Fibroblast of lung (primary cell): ENCODE results near the gene GARIN1A. TPM values are rescaled to one million over a fixed set of nuclear protein-coding genes. Genes with fewer than 3 reads are reported as not detected.
"Not testable (repeated sequence)": the region's sequence is repeated elsewhere in the genome, so short reads cannot be mapped to it uniquely, and the experiment has no call there.

Source experiments
- DNase-seq, 2 donors: peaks; one replicate each; pipeline versions ENCODE4 v3.0.0 to v3.0.0-alpha.2; 2010; ENCODE audit warnings: low read depth in 2 of 2
- H2AFZ ChIP-seq: 2 replicates; pipeline ENCODE4 v1.5.1; 2012; ENCODE audit warnings: low read length, control low read depth, inconsistent platforms
- H3K27ac ChIP-seq: 2 replicates; pipeline ENCODE4 v1.5.1; 2011; ENCODE audit warnings: low read length, control low read depth; ENCODE audit not compliant: insufficient read depth
- H3K27me3 ChIP-seq: 2 replicates; pipeline ENCODE4 v1.5.1; 2011; ENCODE audit warnings: mild to moderate bottlenecking, low read length; ENCODE audit not compliant: control insufficient read depth, insufficient read depth
- H3K36me3 ChIP-seq: 2 replicates; pipeline ENCODE4 v1.5.1; 2011; ENCODE audit warnings: low read length; ENCODE audit not compliant: control insufficient read depth, insufficient read depth
- H3K4me1 ChIP-seq: 2 replicates; pipeline ENCODE4 v1.5.1; 2011; ENCODE audit warnings: low read length; ENCODE audit not compliant: control insufficient read depth, insufficient read depth; ENCODE audit errors: extremely low read depth
- H3K4me2 ChIP-seq: 2 replicates; pipeline ENCODE4 v1.5.1; 2011; ENCODE audit warnings: low read length, control low read depth; ENCODE audit not compliant: insufficient read depth; ENCODE audit errors: extremely low read depth
- H3K4me3 ChIP-seq, 4 experiments: fragments of 200-600 bp in 1 of 4; sonication (generic) in 1 of 4; replicated peaks in 1 of 4; 2 replicates each; pipeline ENCODE4 v1.5.1; 2011 to 2016; ENCODE audit warnings: low read length in 4 of 4, low read depth in 3 of 4, mild to moderate bottlenecking in 3 of 4, control low read depth in 2 of 4, inconsistent platforms in 1 of 4, mixed read lengths in 1 of 4; ENCODE audit not compliant: insufficient read depth in 1 of 4; ENCODE audit errors: control extremely low read depth in 1 of 4
- H3K79me2 ChIP-seq: 2 replicates; pipeline ENCODE4 v1.5.1; 2012; ENCODE audit warnings: mild to moderate bottlenecking, low read length, inconsistent platforms; ENCODE audit not compliant: control insufficient read depth, insufficient read depth
- H3K9ac ChIP-seq: 2 replicates; pipeline ENCODE4 v1.5.1; 2011; ENCODE audit warnings: mild to moderate bottlenecking, low read length, control low read depth; ENCODE audit not compliant: insufficient read depth
- H3K9me3 ChIP-seq: 2 replicates; pipeline ENCODE4 v1.5.1; 2012; ENCODE audit warnings: low read depth, low read length; ENCODE audit not compliant: control insufficient read depth, insufficient read depth
- H4K20me1 ChIP-seq: 2 replicates; pipeline ENCODE4 v1.5.1; 2011; ENCODE audit warnings: low read length; ENCODE audit not compliant: control insufficient read depth, insufficient read depth; ENCODE audit errors: extremely low read depth
- polyA plus RNA-seq, 2 donors: library from polyadenylated mRNA; depleted of rRNA in 1 of 2; stranded (reverse) in 1 of 2; unstranded in 1 of 2; fragments of >200 nt; gene quantifications; 2 replicates each; pipeline ENCODE4 v1.2.1, GENCODE V29; 2011 to 2012; ENCODE audit warnings: missing spikeins in 1 of 2
- total RNA-seq: library from RNA; depleted of rRNA; stranded (reverse); fragments of >200 nt; gene quantifications from 2 replicates; pipeline ENCODE4 v1.2.1, GENCODE V29; 2014

GARIN1A gene
- total and polyA plus RNA-seq, 2 donors (not counting 1 experiment from before 2014, with no cell fraction given): 0.52 to 1.5 TPM

DNA sequence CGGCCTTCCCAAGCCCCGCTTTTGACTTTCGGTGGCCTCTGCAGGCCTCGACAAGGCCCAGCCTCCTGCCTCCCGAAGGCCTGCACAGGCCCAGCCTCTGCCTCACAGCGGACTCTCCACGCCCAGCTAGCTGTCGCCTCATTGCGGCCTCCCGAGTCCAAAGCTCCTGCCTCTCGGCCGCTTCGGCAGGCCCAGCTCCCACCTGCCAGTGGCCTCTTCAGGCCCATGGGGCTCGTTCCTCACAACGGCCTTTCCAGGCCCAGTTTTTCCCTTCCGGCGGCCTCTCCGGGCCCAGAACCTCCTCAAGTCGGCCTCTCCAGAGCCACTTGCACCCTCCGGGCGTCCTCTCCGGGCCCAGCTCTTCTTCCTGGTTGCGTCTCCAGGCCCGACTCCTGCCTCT is 19.5 kb upstream of the GARIN1A start:
- not testable (repeated sequence) for H3K9ac ChIP-seq, DNase-seq, H3K27ac ChIP-seq, H3K79me2 ChIP-seq, H3K27me3 ChIP-seq, H3K9me3 ChIP-seq, H3K4me3 ChIP-seq, H3K4me2 ChIP-seq, H4K20me1 ChIP-seq, H2AFZ ChIP-seq, H3K4me1 ChIP-seq, H3K36me3 ChIP-seq

DNA sequence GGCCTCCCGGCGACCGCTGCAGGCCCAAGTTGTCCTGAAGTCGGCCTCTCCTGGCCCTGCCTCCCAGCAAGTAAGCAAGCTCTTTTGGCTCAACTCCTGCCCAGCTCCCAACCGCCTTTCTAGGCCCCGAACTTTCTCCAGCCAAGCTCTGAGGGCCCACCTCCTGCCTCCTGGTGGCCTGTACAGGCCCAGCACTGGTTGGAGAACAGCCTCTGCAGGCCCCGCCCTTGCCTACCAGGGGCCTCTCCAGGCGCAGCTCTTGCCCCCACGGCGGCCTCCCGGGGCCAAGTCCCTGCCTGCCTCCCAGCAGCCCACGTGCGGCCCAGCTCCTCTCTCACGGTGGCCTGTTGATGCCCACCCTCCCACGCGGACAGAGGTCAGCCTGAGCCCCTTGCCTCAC is 18.9 kb upstream of the GARIN1A start:
- H3K9me3 ChIP-seq, H3K27ac ChIP-seq, H3K79me2 ChIP-seq, H3K36me3 ChIP-seq, H3K4me3 ChIP-seq, H2AFZ ChIP-seq, H3K4me2 ChIP-seq, DNase-seq, H4K20me1 ChIP-seq, H3K27me3 ChIP-seq, H3K9ac ChIP-seq, H3K4me1 ChIP-seq: not testable (repeated sequence)

DNA sequence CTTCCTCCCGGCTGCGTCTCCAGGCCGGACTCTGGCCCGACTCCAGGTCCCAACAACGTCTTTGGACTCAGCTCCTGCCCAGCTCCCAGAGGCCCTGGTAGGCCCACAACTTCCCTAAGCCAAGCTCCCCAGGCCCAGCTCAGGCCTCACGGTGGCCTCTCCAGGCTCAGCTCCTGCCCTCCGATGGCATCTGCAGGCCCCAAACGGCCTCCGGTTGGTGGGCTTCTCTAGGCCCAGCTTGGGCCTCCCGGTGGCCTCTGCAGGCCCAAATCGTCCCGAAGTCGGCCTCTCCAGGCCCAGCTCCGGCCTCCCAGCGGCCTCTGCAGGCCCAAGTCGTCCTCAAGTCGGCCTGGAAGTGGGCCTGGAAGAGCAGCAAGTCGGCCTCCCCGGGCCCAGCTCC is 18.0 kb upstream of the GARIN1A start:
- not testable (repeated sequence) for H3K27ac ChIP-seq, H3K36me3 ChIP-seq, H3K4me2 ChIP-seq, H3K9me3 ChIP-seq, H3K9ac ChIP-seq, H3K4me1 ChIP-seq, DNase-seq, H3K27me3 ChIP-seq, H2AFZ ChIP-seq, H3K4me3 ChIP-seq, H3K79me2 ChIP-seq, H4K20me1 ChIP-seq

DNA sequence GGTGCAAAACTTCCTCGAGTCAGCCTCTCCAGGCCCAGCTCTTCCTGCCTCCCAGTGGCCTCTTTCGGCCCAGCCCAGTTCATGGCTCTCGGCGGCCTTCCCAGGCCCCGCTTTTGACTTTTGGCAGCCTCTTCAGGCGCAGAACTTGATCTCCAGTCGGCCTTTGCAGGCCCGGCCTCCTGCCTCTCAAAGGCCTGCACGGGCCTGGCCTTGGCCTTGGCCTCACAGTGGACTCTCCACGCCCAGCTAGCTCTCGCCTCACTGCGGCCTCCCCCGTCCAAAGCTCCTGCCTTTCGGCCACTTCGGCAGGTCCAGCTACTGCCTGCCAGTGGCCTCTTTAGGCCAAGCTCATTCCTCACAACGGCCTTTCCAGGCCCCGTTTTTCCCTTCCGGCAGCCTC is 17.6 kb upstream of the GARIN1A start:
- not testable (repeated sequence) for H2AFZ ChIP-seq, H3K27me3 ChIP-seq, H3K36me3 ChIP-seq, H3K9me3 ChIP-seq, H3K27ac ChIP-seq, H3K79me2 ChIP-seq, H3K9ac ChIP-seq, H3K4me3 ChIP-seq, H4K20me1 ChIP-seq, H3K4me2 ChIP-seq, H3K4me1 ChIP-seq, DNase-seq

DNA sequence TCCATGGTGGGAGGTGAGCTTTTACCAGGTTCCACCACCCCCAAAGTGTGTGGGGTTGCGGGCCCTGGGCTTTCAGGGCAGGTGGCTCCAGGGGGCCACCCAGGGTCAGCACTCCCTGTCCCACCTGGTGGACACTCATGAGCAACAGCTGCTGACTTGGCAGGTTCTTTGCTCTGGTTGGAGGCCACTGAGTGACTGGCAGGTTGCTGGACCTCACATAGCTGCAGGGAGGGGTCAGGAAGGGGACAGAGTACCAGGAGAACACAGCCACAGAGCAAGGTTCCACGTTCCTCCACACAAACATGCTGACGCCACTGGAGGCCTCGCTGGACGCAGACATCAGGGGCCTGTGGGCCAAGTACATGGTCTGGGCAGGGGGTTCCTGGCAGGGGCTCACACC is 13.7 kb upstream of the GARIN1A start:
- not testable (repeated sequence) for H3K27ac ChIP-seq, H3K79me2 ChIP-seq, H4K20me1 ChIP-seq, H3K4me3 ChIP-seq, H3K9me3 ChIP-seq, H3K27me3 ChIP-seq, H3K4me2 ChIP-seq, DNase-seq, H3K36me3 ChIP-seq, H2AFZ ChIP-seq, H3K9ac ChIP-seq, H3K4me1 ChIP-seq
